NCI-H1436 (cell line): ENCODE data around the gene SNAP47.

Experiments used
- DNase-seq: peaks from one replicate; lab custom pipeline; 2025; lab: John Stamatoyannopoulos, UW

The SNAP47 gene

DNA sequence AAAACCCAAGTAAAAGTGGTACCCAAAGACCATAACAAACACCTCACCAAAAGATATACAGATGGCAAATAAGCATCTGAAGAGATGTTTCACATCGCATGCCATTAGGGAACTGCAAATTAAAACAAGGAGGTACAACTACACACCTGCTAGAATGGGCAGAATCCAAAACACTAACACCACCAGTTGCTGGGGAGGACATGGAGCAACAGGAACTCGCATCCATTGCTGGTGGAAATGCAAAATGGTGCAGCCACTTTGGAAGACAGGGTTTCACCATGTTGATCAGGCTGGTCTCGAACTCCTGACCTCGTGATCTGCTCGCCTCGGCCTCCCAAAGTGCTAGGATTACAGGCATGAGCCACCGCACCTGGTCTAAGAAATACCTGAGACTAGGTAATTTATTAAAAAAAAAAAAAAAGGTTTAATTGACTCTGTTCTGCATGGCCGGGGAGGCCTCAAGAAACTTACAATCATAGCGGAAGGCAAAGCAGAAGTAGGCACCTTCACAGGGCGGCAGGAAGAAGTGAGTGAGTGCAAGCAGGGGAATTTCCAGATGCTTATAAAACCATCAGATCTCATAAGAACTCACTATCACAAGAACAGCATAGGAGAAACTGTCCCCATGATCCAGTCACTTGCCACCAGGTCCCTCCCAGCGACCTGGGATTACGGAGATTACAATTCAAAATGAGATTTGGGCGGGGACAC, 50.0 kb downstream of the SNAP47 start:
- no peak for DNase-seq

DNA sequence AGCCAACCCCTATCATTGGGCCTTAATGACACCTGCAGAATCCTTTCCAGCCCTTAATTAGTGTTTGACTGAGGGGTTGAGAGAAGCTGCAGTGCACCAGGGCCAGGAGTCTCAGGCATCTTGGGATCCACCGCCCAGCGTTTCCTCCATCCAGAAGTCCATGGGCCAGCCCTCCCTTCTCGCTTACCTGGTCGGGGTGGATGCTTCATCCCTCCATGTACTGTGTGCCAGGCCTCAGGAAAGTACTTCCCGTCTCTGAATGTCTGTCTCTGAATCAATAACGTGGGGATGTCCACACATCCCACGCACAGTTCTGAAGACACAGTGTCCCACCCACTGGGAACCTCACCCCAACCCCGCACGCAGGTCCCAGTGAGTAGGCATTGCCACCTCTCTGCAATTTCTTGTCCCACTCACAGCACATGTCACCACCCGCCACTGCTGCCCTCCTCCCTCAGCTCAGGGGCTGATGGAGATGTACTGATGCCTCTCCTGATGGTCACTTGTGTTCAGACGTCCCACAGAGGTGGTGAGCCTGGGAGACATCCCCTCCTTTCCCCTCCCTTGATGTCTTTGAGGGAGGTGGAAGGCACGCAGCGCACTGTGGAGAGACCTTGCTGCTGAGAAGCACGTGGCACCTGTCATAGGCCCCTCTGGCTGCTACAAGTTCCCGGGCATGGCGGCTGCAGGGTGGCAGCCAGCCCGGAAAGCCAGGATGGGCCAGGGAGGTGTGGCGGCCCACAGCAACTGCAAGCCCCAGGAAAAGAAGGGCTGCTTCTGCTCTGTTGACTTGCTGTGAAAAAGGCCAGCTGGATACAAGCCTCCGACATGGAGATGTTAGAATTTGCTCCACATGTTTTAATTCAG, 50.8 kb downstream of the SNAP47 start:
- DNase-seq: no peak

DNA sequence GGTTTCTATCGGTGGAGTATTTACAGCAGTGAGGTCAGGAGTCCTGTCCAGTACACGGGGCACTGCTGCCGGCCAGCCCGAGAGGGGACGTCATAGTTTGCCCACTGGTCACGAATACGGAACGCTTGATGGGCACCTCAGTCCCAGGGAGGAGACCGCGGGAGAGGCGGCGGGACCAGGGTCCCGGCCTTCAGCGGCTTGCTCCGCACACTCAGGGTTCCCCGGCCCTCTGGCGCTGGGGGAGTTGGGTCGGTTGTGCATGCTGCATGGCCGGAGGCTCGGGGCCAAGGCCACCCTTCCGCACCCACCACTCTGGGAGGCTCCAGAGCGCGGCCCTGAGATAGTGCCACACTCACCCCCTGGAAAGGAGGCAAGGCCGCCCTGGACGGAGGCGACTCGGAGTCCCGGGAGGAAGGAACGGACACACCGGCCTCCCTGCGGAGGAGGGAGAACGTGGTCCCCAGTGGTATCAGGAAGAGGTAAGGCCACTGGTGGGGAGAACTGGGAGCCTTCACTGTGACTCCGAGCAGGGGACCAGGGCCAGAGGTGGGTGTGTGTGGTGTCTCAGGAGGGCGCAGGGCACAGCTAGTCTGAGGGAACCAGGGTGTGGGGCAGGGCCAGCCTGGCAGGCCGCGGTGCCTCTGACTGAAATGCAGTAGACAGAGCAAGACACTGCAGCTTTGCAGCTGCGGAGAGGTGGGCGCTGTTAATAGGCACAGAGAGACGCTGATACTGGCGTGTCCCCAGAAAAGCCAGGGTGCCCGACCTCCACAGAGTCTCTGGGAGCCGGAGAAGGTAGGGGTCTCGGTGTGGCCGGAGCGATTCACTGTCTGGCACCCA, 51.7 kb downstream of the SNAP47 start:
- DNase-seq: no peak

DNA sequence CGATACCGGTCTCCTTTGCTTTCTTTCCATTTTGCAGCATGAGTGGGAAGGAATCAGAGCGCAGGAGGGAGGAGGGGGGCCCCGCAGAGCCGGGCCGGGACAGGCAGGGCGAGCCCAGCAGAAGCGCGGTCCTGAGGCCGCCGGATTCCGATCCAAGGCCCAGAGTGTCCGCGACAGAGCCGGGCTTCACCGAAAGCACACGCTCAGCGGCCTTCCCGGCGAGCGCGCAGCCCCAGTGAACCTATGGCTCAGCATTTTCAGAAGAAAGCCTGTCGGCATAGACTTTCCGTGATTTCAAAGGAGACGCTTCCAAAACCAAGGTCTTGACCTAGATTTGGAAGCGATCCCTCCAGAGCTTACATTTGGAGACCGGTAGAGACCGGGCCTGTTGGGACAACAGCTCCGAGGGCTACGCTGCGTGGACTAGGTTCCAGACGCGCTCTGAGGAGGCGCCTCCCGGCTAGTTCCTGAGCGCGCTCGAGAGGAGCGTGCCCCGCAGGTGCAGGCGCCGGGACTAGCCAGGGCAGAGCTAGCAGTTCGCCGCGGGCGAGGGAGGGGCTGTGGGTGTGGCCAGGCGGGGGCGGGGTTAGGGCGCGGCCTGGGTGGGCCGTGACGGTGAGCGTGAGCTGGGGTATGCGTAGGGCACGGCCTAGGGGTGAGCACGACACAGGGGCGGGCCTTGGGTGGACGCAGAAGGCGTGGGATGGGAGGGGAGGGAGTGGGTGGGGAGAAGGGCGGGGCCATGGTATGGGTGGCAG, 52.5 kb downstream of the SNAP47 start:
- peak; percentile 96 for DNase-seq

DNA sequence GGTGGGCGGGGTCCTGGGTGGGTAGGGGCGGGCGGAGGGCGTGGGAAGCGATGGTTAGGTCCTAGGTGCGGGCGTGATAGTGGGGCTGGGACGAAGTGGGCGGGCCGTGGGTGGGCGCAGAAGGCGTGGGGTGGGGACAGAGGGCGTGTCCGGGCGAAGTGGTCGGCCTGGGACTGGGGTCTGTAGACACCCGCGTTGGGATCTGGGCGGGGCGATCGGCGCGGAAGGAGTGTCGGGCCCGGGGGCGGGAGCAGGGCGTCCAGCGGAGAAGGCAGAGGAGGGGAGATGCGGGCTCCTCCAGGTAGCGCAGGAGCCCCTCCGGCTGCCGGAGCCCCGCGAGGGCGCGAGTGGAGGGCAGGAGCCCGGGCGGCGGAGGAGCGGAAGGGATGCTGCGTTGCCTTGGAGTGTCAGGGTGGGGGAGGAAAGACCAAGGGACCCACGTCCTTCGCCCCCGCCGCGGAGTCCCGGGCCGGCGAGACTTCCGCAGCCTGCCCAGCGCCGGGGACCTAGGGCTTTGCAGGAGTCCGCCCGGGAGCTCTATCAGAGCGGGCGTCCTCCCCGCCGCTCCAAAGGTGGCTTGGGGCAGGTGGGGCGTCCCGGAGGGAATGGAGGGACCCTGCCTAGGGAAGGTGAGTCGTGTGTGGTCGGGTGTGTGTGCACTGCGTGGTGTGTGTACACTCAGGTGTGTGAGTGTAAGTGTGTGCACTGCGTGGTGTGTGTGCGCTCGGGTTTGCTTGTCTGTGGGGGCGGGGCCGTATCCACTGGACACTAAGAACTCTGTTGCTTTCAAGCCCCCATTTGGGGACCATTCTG, 53.2 kb downstream of the SNAP47 start:
- peak; percentile 84 for DNase-seq

DNA sequence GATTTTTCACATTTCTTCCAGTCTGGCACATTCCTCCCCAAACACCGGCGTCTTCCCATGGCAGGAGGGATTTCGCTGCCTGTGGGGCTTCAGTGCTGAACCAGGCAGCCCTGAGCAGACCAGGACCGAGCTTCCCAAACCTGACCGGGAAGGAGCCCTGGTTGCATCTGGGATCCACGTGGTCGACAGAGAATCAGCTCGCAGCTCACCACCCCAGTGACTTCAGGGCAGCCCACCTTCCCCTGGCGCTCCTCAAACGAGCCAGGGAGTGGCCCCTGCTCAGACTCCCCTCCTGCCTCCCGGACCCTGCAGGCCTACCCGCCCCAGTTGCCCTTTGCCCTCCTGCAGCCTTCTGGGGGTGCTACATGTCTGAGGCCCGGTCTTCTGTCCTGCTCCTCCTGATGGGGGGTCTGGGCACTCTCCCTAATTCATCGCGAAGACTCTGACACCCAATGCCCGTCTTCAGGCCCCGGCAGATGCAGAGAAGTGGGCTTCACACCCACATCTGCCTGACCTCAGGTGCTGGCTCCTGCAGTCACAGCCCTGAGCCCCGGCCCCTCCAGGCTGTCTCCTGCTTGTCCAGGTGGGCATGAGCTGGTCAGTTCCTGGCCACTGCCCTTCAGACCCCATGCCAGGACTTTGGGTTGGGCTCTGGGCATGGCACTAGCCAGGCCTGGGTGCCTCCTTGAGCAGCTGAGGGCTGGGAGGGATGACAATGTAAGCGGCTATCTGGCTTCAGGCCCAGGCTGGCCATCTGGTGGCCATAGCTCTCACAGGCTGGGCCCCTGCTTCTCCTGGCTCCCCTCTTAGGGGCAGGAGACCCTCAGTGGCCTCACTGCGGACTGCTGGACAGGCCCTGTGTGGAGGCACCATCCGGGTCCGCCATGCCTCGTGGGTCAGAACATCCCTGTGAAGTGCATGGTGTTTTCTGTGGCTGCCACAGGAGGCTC, 54.1 kb downstream of the SNAP47 start:
- DNase-seq: no peak

DNA sequence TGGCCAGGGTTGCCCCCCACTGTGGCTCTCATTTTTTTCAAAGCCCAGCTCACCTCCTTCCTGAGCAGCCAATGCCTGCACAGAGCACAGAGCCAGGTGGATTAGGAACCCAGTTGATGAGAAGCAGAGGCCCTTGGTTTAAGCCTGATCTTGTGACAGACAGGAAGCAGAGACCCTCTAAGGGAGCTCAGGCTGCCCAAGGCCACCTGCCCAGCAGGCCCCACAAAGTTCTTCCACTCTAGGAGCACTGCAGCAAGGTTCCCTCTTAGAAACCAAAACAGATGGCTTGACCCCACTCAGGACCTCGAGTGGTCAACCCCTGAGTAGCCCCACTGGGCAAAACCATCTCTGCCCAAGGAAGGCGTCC, 54.8 kb downstream of the SNAP47 start:
- no peak for DNase-seq

DNA sequence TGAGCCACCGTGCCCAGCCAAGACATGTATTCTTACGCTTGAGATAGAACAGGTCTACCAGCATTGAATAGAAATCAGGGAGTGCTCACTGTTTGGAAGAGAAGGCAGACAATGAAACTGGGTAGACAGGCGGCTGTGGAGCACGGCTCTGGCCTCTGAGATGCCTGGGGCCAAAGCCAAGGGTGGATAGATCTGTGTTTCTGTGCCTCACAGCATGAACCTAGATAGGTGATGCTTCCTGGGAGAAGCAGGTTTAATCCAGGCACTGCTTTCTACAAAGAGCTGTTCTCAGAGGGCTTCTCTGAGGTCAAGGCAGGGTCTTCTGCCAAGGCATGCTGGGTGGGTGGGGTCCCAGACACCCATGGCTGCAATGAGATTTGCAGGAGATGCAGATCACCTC, 55.6 kb downstream of the SNAP47 start:
- no peak for DNase-seq

DNA sequence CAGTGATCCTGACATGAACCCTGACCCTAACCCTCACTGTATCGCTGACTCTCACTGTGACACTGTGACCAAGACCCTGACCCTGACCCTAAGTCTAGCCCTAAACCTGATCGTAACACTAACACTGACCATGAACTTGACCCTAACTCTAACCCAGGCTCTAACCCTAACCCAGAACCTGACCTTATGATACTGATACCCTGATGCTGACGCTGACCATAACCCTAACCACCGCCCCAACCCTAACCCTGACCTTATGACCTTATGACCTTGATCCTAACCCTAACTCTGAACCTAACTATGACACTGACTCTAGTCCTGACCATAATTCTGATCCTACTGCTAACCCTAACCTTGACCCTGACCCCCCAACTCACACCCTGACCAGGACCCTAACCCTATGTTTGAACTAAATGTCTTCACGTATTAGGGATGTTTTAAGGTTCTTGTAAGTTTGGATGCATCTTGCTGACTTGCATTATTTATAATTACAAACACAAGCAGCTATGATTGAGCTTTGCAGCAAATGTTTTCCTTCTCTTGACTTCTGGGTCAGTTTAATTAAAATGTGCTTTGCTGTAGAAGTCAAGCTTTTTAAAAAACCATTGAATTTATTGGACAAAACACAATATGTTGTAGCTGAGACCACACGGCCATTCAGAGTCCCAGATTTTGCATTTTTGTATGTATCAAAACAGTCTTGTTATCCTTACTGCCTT, 56.3 kb downstream of the SNAP47 start:
- DNase-seq: no peak

DNA sequence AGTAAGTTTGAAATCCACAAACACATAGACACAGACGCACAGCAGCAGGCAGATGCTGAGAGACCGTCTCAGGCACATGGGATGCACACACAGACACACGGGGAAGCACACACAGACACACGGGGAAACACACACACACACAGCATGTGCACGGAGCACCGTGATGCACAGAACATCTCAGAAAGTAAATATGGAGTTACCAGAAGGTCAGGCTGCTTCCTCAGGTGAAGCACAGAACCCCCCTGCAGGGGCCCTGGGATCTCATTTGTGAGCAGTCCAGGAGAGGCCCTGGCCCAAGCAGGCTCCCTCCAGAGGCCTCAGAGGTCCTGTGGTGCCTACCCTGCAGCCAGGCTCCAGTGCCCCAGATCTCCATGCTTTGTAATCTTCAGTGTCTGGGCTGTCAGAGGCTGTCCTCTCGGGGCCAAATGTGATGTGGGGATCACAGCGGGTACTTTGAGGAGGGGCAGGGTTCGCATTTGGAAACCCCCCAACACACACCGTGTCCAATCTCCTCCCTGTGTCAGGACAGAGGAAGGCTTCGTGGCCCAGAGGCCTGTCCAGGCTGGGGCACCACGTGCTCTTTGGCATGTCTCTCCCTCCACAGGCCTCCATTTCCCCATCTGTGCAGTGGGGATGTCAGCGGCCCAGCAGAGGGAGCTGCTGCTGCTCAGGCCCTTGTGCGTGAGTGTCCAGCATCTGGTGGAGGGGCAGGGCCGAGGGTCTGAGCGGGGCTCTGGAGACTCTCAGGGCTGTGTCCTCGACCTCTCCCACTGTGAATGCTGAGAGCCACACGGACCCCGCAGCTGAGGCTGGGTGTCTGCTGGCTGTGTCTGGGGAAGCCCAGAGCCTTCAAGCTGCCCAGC, 57.2 kb downstream of the SNAP47 start:
- DNase-seq: no peak

DNA sequence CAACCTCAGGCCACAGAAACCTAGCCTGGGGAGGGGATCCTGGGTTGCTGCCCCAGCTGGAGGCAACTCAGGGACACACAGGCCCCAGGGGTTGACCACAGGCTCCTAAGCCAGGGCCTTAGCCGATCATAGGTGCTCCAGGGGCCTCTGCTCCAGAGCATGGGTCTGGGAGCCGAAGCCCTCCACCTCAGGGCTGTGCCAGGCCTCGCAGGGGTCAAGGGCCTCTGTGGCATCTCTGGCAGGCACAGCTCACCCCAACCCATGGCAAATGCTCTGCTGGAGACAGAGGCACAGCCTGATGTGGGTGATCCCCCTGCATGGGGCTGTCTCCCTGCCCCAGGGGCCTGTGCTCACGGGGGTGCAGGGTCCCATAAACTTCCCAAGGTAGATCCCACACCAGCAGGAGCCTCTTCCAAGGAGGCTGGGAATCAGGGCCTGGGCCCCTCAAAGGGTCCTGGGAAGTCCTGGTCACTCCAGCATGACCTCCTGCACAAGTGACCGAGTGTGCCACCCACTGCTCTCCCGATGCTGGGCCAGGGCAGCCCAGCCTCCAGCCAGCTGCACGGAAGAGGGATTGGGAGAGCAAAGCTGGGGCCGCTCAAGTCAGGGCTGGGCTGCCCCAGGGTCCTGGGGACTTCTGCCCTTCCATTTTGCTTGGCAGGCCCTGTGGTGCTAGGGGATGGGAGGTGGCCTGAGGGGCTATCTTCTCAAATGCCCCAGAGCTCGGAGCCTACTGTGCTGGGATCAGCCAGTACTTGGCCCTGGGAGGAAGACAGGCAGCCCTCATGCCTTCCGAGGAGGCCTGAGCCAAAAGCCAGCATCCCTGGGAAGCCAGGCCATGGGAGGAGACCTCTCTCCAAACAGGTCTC, 58.1 kb downstream of the SNAP47 start:
- no peak for DNase-seq

DNA sequence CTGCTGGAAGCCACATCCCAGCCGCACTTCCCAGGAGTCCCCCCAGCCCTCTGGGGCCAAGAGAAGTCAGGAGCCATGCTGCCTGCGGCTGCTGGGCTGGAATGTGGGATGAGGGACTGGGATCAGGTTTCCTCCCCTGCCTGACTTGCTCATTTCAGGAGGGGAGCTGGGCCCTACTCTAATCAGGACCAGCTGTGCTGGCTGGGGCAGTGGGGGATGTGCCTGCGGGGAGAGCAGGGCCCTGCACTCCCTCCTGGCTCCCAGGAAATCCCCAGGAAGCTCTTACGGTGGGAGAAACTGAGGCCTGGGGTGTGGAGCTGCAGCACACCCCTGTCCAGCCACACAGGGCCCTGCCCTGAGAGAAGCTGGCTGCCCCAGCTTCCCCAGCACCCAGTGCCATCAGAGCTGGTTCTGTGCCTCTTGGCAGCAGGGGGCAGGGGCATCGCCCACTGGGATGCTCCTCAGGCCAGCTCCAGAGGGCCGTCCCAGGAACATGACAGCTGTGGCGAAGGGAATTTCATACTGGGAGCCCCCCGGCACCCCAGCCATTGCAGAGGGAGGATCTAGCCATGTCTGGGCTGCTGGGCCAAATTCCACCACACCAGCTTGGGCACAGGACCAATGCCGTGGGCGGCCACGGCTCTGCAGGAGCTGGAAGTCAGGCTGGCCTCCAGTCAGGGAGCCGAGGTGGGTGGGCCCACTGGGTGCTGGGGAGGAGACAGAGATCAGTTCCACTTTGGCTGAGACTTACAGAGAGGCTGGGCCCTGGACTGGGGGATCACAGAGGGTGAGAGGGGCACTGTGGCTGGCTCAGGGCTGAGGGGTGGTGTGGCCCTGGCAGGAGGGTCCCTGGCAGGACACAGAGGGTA, 58.9 kb downstream of the SNAP47 start:
- DNase-seq: no peak

DNA sequence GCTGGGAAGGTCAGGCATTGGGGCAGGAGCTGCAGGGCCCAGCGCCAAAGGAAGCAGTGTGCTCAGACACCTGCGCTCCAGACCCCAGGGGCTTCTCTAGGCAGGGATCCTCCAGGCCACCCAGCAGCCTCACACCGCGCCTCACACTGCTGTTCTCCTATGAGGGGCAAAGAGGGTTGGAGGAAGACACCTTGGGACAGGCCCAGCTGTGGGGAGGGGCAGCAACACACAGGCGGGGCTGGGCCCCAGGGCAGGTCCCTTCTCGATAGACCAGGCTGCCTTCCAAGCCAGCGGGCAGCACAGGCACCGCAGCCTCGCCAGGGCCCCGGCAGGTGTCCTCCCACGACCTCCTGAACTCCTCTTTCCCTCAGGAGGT, 59.6 kb downstream of the SNAP47 start:
- DNase-seq: no peak

DNA sequence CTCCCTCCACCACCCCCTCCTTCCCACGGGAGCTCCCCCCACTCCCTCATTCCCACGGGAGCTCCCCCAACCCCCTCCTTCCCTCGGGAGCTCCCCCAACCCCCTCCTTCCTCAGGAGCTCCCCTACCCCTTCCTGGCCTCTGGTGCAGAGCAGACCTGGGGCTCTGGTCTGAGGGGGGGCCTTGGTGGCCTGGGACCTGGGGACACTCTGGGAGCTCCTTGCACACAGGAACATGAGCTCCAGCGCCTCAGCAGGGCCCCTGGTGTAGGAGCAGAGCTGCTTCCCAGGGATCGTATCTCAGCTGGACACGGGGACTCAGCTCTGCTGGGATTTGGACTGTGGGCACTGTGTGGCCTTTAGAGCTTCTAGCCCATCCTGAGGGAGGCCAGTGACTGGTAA, 60.5 kb downstream of the SNAP47 start:
- DNase-seq: no peak

DNA sequence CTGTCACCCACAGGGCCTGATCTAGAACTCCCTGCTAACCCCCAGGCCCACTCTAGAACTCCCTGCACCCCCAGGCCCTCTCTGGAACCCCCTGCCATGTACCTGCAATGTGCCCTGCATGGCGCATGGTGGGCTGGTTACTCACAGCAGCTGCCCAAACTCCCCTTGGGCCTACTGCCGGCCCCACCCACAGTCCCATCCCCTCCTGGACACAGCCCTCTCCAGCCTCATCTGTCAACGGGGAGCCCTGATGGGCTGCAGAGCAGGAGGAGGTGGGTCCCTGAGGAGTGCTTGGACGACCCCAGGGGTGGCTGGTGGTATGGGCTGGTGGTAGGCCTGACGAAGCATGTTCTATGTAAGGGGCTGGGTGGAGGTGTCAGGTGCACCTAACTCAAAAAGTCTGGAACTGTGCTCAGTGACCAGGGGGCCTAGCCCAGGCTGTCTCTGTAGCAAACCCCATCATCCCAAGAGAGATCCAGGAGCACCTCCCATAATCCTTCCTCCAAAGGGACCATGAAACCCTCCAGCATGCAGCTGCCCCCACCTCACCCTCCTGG, 61.2 kb downstream of the SNAP47 start:
- no peak for DNase-seq

DNA sequence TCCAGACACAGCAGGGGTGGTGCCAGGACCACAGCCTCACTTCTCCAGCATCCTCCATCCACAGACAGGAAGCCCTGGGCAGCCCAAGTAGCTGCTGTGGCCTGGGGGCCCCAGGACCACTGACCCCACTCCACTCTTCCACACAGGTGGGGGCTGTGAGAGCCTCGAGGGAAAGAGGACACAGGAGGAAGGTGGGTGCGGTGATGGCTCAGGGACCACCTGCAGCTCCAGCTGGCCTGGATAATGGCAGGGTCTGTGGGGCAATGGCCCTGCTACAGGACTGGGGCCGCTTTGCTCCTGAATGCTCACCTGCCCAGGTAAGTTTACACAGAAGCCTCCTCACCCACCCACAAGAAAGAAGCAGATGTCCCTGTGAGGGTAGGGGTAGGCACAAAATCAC, 61.9 kb downstream of the SNAP47 start:
- no peak for DNase-seq
